Measurements from ENCODE around the gene ONECUT3.

Gene ONECUT3

DNA sequence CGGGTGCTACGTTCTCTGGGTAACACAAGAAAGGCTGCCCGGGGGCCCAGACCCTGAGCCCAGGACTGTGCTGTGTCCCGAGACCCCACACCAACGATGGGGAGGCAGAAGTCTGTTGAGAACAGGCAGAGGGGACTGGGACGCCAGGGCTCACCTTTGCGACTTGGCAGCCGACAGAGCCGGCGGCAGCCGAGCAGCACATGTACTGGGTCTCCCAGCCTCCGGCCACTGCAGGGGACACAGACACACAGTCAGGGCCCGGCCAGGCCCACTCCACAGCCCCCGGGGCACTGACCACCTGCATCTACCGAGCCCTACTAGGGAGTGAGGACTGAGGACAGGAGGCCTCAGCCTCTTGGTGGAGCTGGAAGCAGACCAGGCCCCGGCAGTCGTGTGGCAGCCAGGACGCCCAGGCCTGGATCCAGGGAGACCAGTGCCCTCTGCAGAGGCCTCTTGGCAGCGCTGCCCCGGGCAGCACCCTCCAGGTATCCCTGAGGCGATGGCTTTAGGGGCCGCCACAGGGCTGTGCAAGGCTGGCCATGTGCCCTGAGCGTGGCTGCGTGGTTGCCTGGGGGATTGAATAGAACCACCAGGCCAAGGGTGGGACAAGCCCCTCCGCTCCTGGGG is 64.4 kb downstream of the ONECUT3 start:
- no peak for DNase-seq

- no peak for DNase-seq
These were observed 65.4 kb downstream of the ONECUT3 start for GRCh38 chr19:1818549-1819195.

GRCh38 chr19:1819341-1820255 is 66.3 kb downstream of the ONECUT3 start:
- DNase-seq: no peak

GRCh38 chr19:1822210-1822609 is 68.9 kb downstream of the ONECUT3 start:
- no peak for DNase-seq

- DNase-seq: no peak
These were observed 69.7 kb downstream of the ONECUT3 start for GRCh38 chr19:1823020-1823419.

DNA sequence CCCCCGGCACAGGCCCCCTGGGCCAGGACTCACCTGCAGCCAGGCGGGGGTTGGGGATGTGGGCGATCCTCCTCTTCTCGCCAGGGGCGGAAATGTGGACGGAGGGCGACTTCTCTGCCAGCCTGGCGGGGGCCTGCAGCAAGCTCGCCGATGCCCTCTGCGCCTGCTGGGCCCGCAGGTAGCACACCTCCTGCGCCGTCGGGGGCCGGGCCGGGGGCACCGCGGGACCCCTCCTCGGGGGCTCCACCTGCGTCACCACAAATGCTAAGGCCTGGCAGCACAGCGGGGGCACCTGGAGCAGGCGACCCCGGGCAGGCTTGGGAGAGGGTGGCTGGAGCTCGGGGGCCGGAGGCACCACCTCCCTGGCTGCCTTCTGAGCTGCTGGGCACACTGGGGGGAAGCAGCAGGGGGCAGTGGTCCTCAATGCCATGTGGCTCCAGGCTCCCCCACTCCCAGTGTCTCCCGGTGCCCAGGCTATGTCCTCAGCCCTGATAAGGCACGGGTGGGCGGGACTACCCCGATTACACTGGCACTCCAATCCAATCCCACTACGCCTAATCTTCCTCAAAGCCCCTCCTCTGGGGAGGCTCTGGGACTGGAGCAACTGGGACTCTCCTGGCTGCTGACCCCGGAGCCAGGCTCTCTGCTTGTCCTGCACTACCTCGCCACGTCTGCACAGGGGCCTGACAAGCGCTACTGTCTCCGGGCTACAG is 70.4 kb downstream of the ONECUT3 start:
- no peak for DNase-seq

DNA sequence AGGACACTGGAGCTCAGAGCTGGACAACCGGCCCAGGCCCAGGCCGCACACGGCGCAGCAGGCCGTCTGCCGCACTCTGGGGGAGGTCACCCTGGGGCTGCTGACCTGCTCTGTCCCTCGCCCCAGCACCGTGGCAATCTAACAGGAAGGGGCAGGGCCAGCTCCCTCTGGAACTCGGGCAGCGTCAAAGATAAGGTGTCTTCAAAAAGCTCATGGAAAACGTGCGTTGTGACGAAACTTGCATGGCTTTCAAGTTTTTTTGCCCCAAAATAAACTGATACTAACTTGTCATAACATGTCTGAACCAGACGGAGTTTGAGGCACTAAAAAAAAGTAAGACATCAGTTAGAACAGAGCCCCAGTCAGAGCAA is 70.9 kb downstream of the ONECUT3 start:
- DNase-seq: no peak

DNA sequence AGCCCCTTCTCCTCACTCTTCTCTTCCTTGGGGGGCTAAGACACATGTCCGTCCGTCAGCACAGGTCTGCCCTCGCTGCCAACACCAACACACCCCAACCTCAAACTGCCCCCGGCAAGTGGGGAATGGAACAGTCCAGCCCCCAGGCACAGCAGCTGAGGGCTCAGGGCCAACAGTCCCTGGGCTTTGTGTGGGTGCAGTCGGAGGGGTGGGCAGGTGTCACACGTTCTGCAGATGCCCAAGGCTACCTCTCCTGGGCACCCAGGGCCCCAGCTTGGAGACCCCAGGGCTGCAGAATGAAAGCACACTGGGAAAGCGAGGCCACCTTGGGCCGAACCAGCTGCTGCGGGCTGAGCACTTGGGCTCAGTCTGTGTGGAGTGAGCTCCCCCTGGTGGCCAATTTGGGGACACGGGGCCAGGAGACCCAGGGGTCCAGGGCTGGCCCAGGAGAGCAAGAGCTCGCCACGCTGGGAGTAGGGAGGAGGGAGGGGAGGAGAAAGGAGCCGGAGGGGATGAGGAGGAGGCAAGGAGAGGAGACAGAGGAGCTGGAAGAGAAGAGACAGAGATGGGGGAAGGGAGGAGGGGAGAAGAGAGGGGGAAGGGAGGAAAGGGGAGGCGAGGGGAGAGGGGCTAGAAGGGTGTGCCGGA is 72.7 kb downstream of the ONECUT3 start:
- DNase-seq: peak; percentile 23 to 79 (median 72)

- DNase-seq: no peak
These were observed 73.5 kb downstream of the ONECUT3 start for GRCh38 chr19:1826557-1827521.

DNA sequence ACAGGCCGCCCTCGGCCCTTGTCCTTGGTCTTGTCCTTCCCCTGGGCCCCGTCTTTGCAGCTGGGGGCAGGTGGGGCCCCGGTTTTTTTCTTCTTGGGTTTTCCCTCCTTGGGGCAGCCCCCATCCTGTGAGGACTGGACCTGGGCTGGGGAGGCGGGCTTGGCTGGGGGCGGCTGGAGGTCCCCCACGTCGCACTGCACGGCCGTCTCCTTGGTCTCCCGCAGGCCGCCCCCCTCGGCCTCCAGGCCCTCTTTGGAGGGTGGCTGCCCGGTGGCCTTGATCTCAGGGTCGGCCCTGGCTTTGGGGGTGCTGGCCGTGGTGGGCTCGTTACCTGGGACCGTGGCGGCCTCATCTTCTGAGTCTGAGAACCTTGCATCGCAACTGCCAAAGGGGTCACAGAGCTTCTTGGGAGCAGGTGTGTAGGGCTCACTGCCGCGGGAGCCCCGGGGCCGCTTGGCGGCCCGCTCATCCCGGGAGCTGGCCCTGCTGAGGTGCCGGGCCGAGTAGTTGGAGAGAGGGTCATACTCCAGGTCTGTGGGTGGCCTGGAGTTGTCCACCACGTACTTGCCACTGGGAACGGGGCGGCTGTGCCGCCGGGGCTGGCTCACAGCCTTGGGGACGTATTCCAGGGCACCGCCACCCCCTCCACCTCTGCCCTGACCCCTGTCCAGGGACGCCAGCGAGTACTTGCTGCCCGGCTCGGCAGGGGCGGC is 74.4 kb downstream of the ONECUT3 start:
- DNase-seq: no peak

- DNase-seq: no peak
These were observed 75.3 kb downstream of the ONECUT3 start for GRCh38 chr19:1828279-1829238.

DNA sequence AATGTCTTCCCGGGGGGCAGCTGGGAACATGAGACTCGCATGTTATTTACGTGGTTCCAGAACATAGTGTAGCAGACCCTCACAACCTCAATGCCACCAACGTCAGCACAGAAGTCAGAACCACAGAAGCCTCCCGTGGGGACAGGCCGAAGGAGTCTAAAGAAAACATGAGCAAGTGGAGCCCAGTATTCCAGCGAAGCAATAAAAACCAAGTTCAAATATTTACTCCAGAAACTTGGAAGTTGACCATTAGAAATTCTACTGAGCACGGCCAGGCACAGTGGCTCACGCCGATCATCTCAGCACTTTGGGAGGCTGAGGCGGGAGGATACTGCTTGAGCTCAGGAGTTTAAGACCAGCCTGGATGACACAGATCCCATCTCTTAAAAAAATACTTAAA is 76.7 kb downstream of the ONECUT3 start:
- DNase-seq: no peak

DNA sequence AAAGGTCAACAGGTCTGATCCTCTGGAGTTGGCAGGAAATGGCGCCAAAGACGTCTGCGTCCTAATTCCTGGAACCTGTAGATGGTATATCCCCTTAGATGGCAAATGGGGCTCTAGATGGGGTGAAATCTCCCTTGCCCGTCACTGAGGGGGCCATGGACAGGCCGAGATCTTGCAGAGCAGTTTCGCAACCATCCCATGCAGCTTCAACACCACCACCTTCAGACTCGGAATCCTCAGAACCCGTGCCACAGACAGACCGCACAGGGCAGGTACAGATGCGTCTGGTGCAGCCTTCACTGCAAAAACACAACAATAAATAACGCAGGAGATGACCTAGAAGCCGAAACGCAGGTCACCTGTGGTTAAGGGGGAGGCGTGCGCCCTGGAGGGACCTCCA is 77.3 kb downstream of the ONECUT3 start:
- no peak for DNase-seq
